ENCODE measurements around the gene SMYD3.
"Not testable (repeated sequence)": the region's sequence is repeated elsewhere in the genome, so short reads cannot be mapped to it uniquely, and the experiment has no call there.

SMYD3 gene

GRCh38 chr1:245777752-245778151, 729.3 kb downstream of the SMYD3 start:
- Histone ChIP-seq H3K4me1 (no peaks in the 10 kb centered on the region), H3K9ac (no peak overlapping the region), H3K79me2 (no peaks in the 10 kb centered on the region), H3K27ac (no peak overlapping the region), H3K4me3 (ENCODE audit: low read depth, low read length) (no peak overlapping the region), H3K9me3 (ENCODE audit: control insufficient read depth, low read length) (no peaks in the 10 kb centered on the region), H3K27me3 (ENCODE audit: control insufficient read depth, insufficient read depth, low read length) (no peaks in the 10 kb centered on the region), H3K4me2 (ENCODE audit: low read length) (no peak overlapping the region), H3K36me3 (ENCODE audit: control insufficient read depth, insufficient read depth, low read length) (no peaks in the 10 kb centered on the region), H2AFZ (no peak overlapping the region)
- TF ChIP-seq CTCF (IDR thresholded peaks at IDR 0.05): no peak

GRCh38 chr1:245776694-245777332, 730.3 kb downstream of the SMYD3 start:
- Histone ChIP-seq H3K4me2 (ENCODE audit: low read length) (no peak overlapping the region), H3K9ac (no peak overlapping the region), H3K4me3 (ENCODE audit: low read depth, low read length) (no peak overlapping the region), H3K36me3 (ENCODE audit: control insufficient read depth, insufficient read depth, low read length) (no peaks in the 10 kb centered on the region), H3K79me2 (no peaks in the 10 kb centered on the region), H3K9me3 (ENCODE audit: control insufficient read depth, low read length) (no peaks in the 10 kb centered on the region), H3K27me3 (ENCODE audit: control insufficient read depth, insufficient read depth, low read length) (no peaks in the 10 kb centered on the region), H2AFZ (no peak overlapping the region), H3K27ac (no peak overlapping the region), H3K4me1 (no peaks in the 10 kb centered on the region)
- no peak for TF ChIP-seq CTCF (IDR thresholded peaks at IDR 0.05)

- H3K4me3 ChIP-seq (ENCODE audit: low read depth, low read length): no peak overlapping the region
- no peak for TF ChIP-seq CTCF (IDR thresholded peaks at IDR 0.05)
- no peak overlapping the region for H3K9ac ChIP-seq
- no peak overlapping the region for H3K27ac ChIP-seq
- no peaks in the 10 kb centered on the region for H3K9me3 ChIP-seq (ENCODE audit: control insufficient read depth, low read length)
- H2AFZ ChIP-seq: no peak overlapping the region
- H3K4me2 ChIP-seq (ENCODE audit: low read length): no peak overlapping the region
- H3K4me1 ChIP-seq: no peaks in the 10 kb centered on the region
- H3K36me3 ChIP-seq (ENCODE audit: control insufficient read depth, insufficient read depth, low read length): no peaks in the 10 kb centered on the region
- H3K79me2 ChIP-seq: no peaks in the 10 kb centered on the region
- no peaks in the 10 kb centered on the region for H3K27me3 ChIP-seq (ENCODE audit: control insufficient read depth, insufficient read depth, low read length)
These were observed 730.9 kb downstream of the SMYD3 start for GRCh38 chr1:245776139-245776538.

- H3K27ac ChIP-seq; H3K9ac ChIP-seq; H3K27me3 ChIP-seq (ENCODE audit: control insufficient read depth, insufficient read depth, low read length); H3K79me2 ChIP-seq; H3K4me2 ChIP-seq (ENCODE audit: low read length); H2AFZ ChIP-seq; H3K4me3 ChIP-seq (ENCODE audit: low read depth, low read length); H3K4me1 ChIP-seq; H3K9me3 ChIP-seq (ENCODE audit: control insufficient read depth, low read length); H3K36me3 ChIP-seq (ENCODE audit: control insufficient read depth, insufficient read depth, low read length): not testable (repeated sequence)
These were observed 732.1 kb downstream of the SMYD3 start for GRCh38 chr1:245774931-245775330.

GRCh38 chr1:245774196-245774595, 732.9 kb downstream of the SMYD3 start:
- H3K79me2 ChIP-seq: no peaks in the 10 kb centered on the region
- no peak overlapping the region for H2AFZ ChIP-seq
- no peaks in the 10 kb centered on the region for H3K4me1 ChIP-seq
- no peak overlapping the region for H3K4me2 ChIP-seq (ENCODE audit: low read length)
- no peaks in the 10 kb centered on the region for H3K9me3 ChIP-seq (ENCODE audit: control insufficient read depth, low read length)
- no peak overlapping the region for H3K27ac ChIP-seq
- TF ChIP-seq CTCF (IDR thresholded peaks at IDR 0.05): no peak
- no peak overlapping the region for H3K4me3 ChIP-seq (ENCODE audit: low read depth, low read length)
- no peak overlapping the region for H3K9ac ChIP-seq
- H3K27me3 ChIP-seq (ENCODE audit: control insufficient read depth, insufficient read depth, low read length): no peaks in the 10 kb centered on the region
- H3K36me3 ChIP-seq (ENCODE audit: control insufficient read depth, insufficient read depth, low read length): no peaks in the 10 kb centered on the region
